Calu3 (cell line): Measurements from ENCODE around the gene KIF26B. TPM values are rescaled to one million over a fixed set of nuclear protein-coding genes. Genes with fewer than 3 reads are reported as not detected.

Experiments
- BruUV-seq: library from RNA; stranded (reverse); fragments of 400-500 nt; replicated peaks from 2 replicates; lab custom pipeline; 2021; lab: Mats Ljungman, UMichigan
- CTCF ChIA-PET: fragments of 300-600 bp; sonication (Branson Sonifier 250); formaldehyde crosslinking; loops from one replicate; lab custom pipeline; 2022; ENCODE audit warnings: antibody characterized with exemption; lab: Charles Lee
- DNase-seq: peaks from one replicate; pipeline ENCODE4 v3.0.0; 2022
- H3K27ac Mint-ChIP-seq: one replicate; pipeline ENCODE4 v1.8.0; 2022; ENCODE audit warnings: mixed read lengths; ENCODE audit not compliant: unreplicated experiment
- H3K27me3 Mint-ChIP-seq: one replicate; pipeline ENCODE4 v1.8.0; 2022; ENCODE audit warnings: mixed read lengths; ENCODE audit not compliant: unreplicated experiment
- H3K36me3 Mint-ChIP-seq: one replicate; pipeline ENCODE4 v1.8.0; 2022; ENCODE audit warnings: mild to moderate bottlenecking, moderate library complexity, mixed read lengths; ENCODE audit not compliant: insufficient read depth, unreplicated experiment
- H3K4me1 Mint-ChIP-seq: one replicate; pipeline ENCODE4 v1.8.0; 2022; ENCODE audit warnings: mild to moderate bottlenecking, low read depth, mixed read lengths; ENCODE audit not compliant: unreplicated experiment
- H3K4me3 Mint-ChIP-seq: one replicate; pipeline ENCODE4 v1.8.0; 2022; ENCODE audit warnings: mild to moderate bottlenecking, low read depth, moderate library complexity, mixed read lengths; ENCODE audit not compliant: unreplicated experiment
- H3K9me3 Mint-ChIP-seq: one replicate; pipeline ENCODE4 v1.8.0; 2022; ENCODE audit warnings: low read depth, mixed read lengths; ENCODE audit not compliant: unreplicated experiment
- CTCF ChIP-seq: fragments of 200-600 bp; IDR thresholded peaks from one replicate; pipeline ENCODE4 v1.8.0; 2022; ENCODE audit warnings: antibody characterized with exemption; ENCODE audit not compliant: unreplicated experiment
- intact Hi-C: fragments of 100-400 bp; cut with micrococcal nuclease; formaldehyde crosslinking; loops from one replicate; pipeline ENCODE4 v1.10.0; 2022; ENCODE audit not compliant: unreplicated experiment
- total RNA-seq: library from RNA; stranded (reverse); gene quantifications from 2 replicates; pipeline ENCODE4 v1.2.3, GENCODE V29; 2022

Gene KIF26B
- total RNA-seq, 1 experiment from 2014 or later: 1.1 TPM

GRCh38 chr1:245538671-245539070, 383.9 kb downstream of the KIF26B start:
- no peak for TF ChIP-seq CTCF
- Mint-ChIP-seq H3K27me3 (peaks cover 16% of the 10 kb centered on the region), H3K4me3 (no peak overlapping the region), H3K4me1 (no peaks in the 10 kb centered on the region), H3K36me3 (no peaks in the 10 kb centered on the region), H3K9me3 (peaks cover 3% of the 10 kb centered on the region), H3K27ac (no peak overlapping the region)
- DNase-seq: no peak
- intact Hi-C loops: no loop called here
- BruUV-seq: no TSS peak
- CTCF ChIA-PET: no interaction called here

GRCh38 chr1:245541369-245541768, 386.6 kb downstream of the KIF26B start:
- Mint-ChIP-seq H3K9me3 (peaks cover 3% of the 10 kb centered on the region), H3K4me3 (no peak overlapping the region), H3K27me3 (peaks cover 16% of the 10 kb centered on the region), H3K27ac (no peak overlapping the region), H3K4me1 (no peaks in the 10 kb centered on the region), H3K36me3 (no peaks in the 10 kb centered on the region)
- BruUV-seq: no TSS peak
- DNase-seq: no peak
- no peak for TF ChIP-seq CTCF
- CTCF ChIA-PET: no interaction called here
- intact Hi-C loops: no loop called here

GRCh38 chr1:245542365-245542764, 387.6 kb downstream of the KIF26B start:
- H3K9me3 Mint-ChIP-seq: no peaks in the 10 kb centered on the region
- CTCF ChIA-PET: no interaction called here
- no peaks in the 10 kb centered on the region for H3K36me3 Mint-ChIP-seq
- H3K27me3 Mint-ChIP-seq: peaks cover 14% of the 10 kb centered on the region
- no peak for TF ChIP-seq CTCF
- no peak overlapping the region for H3K27ac Mint-ChIP-seq
- no peak for DNase-seq
- H3K4me1 Mint-ChIP-seq: no peaks in the 10 kb centered on the region
- no peak overlapping the region for H3K4me3 Mint-ChIP-seq
- intact Hi-C loops: no loop called here
- no TSS peak for BruUV-seq

- CTCF ChIA-PET: no interaction called here
- H3K9me3 Mint-ChIP-seq: no peaks in the 10 kb centered on the region
- no peak for TF ChIP-seq CTCF
- no peak overlapping the region for H3K27ac Mint-ChIP-seq
- no peak overlapping the region for H3K4me3 Mint-ChIP-seq
- H3K4me1 Mint-ChIP-seq: no peaks in the 10 kb centered on the region
- peaks cover 10% of the 10 kb centered on the region for H3K27me3 Mint-ChIP-seq
- H3K36me3 Mint-ChIP-seq: no peaks in the 10 kb centered on the region
- no TSS peak for BruUV-seq
- intact Hi-C loops: no loop called here
- no peak for DNase-seq
These were observed 389.5 kb downstream of the KIF26B start for GRCh38 chr1:245544236-245544635.

GRCh38 chr1:245546875-245547274, 392.1 kb downstream of the KIF26B start:
- H3K27me3 Mint-ChIP-seq: peaks cover 13% of the 10 kb centered on the region
- H3K9me3 Mint-ChIP-seq: peaks cover 4% of the 10 kb centered on the region
- no peak overlapping the region for H3K4me3 Mint-ChIP-seq
- H3K4me1 Mint-ChIP-seq: no peaks in the 10 kb centered on the region
- no TSS peak for BruUV-seq
- intact Hi-C loops: no loop called here
- TF ChIP-seq CTCF: no peak
- no peak overlapping the region for H3K27ac Mint-ChIP-seq
- DNase-seq: no peak
- H3K36me3 Mint-ChIP-seq: no peaks in the 10 kb centered on the region
- CTCF ChIA-PET: no interaction called here
